Type B pancreatic cell (in vitro differentiated cells): ENCODE results near the gene GMEB2. TPM values are rescaled to one million over a fixed set of nuclear protein-coding genes. Genes with fewer than 3 reads are reported as not detected.
"Not testable (repeated sequence)": the region's sequence is repeated elsewhere in the genome, so short reads cannot be mapped to it uniquely, and the experiment has no call there.

Experiments used
- DNase-seq: peaks from one replicate; pipeline ENCODE4 v3.0.0; 2021; ENCODE audit warnings: mixed read lengths; ENCODE audit not compliant: unreplicated experiment; ENCODE audit errors: extremely low spot score
- H3K27ac Mint-ChIP-seq: 2 replicates; pipeline ENCODE4 v1.8.0; 2021; ENCODE audit warnings: mild to moderate bottlenecking, mixed read lengths
- H3K27me3 Mint-ChIP-seq: 2 replicates; pipeline ENCODE4 v1.8.0; 2021; ENCODE audit warnings: mixed read lengths
- H3K36me3 Mint-ChIP-seq: 2 replicates; pipeline ENCODE4 v1.8.0; 2021; ENCODE audit warnings: mixed read lengths
- H3K4me1 Mint-ChIP-seq: one replicate; pipeline ENCODE4 v1.8.0; 2021; ENCODE audit warnings: mixed read lengths; ENCODE audit not compliant: unreplicated experiment
- H3K4me3 Mint-ChIP-seq: 2 replicates; pipeline ENCODE4 v1.8.0; 2021; ENCODE audit warnings: mild to moderate bottlenecking, mixed read lengths
- H3K9me3 Mint-ChIP-seq: 2 replicates; pipeline ENCODE4 v1.8.0; 2021; ENCODE audit warnings: mixed read lengths
- total RNA-seq: library from RNA; stranded (reverse); gene quantifications from 2 replicates; pipeline ENCODE4 v1.2.1, GENCODE V29; 2021; ENCODE audit warnings: low replicate concordance
- TF ChIP-seq, protein P1 (sequence below): fragments of 200-600 bp; sonication (generic); conservative IDR thresholded peaks from 2 replicates; pipeline ENCODE4 v1.5.0; 2021; ENCODE audit warnings: antibody characterized with exemption, mild to moderate bottlenecking

The GMEB2 gene
- total RNA-seq, 1 donor from 2014 or later: 13.9 TPM

DNA sequence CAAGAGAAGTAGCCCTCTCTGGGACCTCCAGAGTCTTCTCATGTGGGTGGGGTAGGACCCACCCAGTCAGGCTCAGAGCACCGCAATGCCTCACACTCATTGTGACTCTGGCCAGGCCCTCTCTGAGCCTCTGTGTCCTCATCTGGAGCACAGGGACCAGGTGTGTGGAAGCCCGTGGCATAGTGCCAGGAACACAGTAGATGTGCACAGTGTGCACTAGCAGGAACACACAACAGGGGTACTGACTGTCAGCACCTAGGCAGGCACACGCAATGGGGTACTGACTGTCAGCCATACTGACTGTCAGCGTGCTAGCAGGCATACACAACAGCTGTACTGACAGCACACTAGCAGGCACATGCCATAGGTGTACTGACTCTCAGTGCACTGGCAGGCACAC, 28.3 kb upstream of the GMEB2 start:
- Mint-ChIP-seq H3K27me3 (no peaks in the 10 kb centered on the region), H3K9me3 (no peaks in the 10 kb centered on the region), H3K36me3 (no peaks in the 10 kb centered on the region), H3K4me1 (peaks cover 22% of the 10 kb centered on the region), H3K27ac (no peak overlapping the region), H3K4me3 (peak overlapping the region; percentile 44)
- TF ChIP-seq, protein P1, sequence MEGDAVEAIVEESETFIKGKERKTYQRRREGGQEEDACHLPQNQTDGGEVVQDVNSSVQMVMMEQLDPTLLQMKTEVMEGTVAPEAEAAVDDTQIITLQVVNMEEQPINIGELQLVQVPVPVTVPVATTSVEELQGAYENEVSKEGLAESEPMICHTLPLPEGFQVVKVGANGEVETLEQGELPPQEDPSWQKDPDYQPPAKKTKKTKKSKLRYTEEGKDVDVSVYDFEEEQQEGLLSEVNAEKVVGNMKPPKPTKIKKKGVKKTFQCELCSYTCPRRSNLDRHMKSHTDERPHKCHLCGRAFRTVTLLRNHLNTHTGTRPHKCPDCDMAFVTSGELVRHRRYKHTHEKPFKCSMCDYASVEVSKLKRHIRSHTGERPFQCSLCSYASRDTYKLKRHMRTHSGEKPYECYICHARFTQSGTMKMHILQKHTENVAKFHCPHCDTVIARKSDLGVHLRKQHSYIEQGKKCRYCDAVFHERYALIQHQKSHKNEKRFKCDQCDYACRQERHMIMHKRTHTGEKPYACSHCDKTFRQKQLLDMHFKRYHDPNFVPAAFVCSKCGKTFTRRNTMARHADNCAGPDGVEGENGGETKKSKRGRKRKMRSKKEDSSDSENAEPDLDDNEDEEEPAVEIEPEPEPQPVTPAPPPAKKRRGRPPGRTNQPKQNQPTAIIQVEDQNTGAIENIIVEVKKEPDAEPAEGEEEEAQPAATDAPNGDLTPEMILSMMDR: no peak
- DNase-seq: no peak

DNA sequence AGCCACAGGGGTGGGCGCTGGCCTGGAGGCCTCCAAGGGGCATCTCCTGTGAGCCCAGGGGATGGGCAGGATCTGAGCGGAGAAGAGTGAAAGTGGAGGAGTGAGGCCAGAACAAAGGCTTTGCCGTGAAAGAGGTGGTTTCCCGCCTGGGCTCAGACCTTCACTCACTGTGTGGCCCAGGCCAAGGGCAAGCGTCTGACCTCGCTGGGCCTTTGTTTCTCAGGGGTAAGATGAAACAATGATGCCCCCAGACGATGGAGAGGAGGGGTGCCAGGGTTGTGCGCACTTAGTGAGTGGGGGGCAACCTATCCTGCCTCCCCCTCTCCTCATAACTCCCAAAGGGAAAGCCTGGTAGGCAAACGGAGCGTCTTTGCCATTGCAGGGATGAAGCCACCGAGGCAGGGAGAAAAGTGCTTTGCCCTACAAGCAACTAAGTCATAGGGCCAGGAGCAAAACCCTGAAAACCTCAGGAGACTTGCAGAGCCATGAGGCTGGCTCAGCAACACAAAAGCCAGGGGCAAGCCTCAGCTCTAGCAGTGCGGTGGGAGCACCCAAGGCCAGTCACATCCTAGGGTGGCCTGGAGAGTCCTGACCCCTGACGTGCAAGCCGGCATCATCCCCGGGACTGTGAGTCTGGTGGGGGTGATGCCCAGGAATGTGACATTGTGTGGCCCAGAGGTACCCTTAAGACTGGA, 27.2 kb upstream of the GMEB2 start:
- Mint-ChIP-seq H3K4me3 (peak overlapping the region; percentile 79), H3K9me3 (no peaks in the 10 kb centered on the region), H3K27me3 (no peaks in the 10 kb centered on the region), H3K4me1 (peaks cover 13% of the 10 kb centered on the region), H3K36me3 (no peaks in the 10 kb centered on the region), H3K27ac (peak overlapping the region; percentile 65)
- TF ChIP-seq, protein P1: no peak
- no peak for DNase-seq

DNA sequence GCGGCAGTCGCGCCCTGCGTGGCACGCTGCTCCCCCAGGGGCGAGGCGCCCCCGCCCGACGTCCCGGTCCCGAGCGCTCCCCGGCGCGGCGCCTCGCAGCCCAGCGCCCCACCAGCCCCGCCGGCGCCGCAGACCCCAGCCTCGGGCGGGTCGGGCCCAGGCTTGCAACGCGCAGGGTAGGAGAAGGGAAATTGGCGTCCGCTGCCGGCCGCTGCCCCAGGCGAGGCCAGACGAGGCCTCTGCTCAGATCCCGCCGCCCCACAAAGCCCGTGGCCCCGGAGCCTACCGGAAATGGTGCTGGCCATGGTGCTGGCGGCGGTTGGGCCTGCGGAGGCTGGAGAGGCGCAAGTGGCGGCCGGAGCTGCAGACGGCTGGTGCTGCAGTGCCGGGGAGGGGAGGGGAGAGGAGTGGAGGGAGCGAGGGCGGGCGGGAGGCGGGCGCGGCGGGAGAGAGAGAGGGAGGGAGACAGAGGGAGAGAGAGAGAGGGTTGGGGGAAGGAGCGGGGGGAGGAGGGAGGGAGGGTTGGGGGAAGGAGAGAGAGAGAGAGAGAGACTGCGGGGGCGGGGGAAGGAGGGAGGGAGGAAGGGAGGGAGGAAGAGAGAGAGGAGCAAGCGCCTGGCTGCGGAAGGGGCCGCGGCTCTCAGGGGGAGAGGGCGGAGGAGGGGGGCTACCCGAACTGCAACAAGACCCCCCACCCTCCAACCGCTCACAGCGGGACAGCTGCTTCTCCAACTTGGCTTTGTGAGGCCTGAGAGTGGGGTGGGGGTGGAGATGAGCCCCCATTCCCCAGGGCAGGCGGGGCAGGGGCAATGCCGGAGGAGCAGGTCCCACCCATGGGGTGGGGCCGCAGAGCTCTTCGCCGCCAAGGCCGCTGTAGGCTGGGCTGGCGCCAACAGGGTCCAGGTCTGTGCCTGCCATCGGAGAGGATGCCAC, 26.4 kb upstream of the GMEB2 start, which contains the start of gene STMN3:
Gene STMN3 (minus strand): TSS at position 384 of the 933 bp plus-strand sequence. CDS start 79 bp downstream, at position 305.
- peak; percentile 93 for DNase-seq
- H3K27me3 Mint-ChIP-seq: no peaks in the 10 kb centered on the region
- no peaks in the 10 kb centered on the region for H3K36me3 Mint-ChIP-seq
- no peaks in the 10 kb centered on the region for H3K9me3 Mint-ChIP-seq
- H3K4me3 Mint-ChIP-seq: peak within 1 kb of the TSS; percentile 90
- H3K27ac Mint-ChIP-seq: peak within 1 kb of the TSS; percentile 65
- TF ChIP-seq, protein P1: no peak
- peaks cover 7% of the 10 kb centered on the region for H3K4me1 Mint-ChIP-seq

DNA sequence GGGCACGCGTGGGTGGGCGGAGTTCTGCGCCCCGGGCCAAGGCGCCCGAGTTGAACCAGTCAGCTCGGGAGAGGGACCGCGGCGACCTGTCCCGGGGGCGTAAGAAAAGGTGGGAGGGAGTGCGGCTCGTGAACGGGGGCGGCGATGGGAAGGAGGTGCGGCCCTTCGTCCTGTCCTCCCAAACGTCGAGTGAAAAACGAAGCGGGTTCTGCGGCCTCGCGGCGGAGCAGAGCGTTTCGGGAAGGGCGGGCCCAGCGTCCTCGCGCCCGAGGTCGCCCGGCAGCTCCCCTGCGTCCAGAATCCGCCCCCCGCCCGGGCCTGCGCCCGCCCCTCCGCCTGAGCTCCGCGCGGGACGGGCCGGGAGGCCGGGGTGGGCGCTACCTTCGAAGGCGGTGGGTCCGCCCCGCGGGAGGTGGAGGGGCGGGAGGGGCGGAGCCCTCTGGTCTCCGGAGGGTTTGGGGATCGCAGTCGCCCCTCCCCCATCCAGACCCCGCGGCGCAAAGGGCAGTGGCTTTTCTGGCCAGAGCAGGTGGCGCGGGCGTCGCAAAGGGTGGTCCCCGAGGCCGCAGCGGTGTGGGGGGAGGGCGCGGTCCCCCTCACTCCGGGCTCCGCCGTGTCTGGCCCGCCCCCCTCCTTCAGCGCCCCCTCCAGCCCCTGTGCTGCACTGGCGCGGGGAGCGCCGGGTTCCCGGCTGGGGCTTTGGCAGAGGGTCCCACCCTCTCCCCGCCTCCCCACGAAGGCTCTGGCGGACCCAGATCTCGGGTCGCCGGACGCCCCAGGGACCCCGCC, 25.5 kb upstream of the GMEB2 start:
- Mint-ChIP-seq H3K36me3 (no peaks in the 10 kb centered on the region), H3K4me1 (peaks cover 7% of the 10 kb centered on the region), H3K27ac (no peak overlapping the region), H3K27me3 (no peaks in the 10 kb centered on the region), H3K9me3 (no peaks in the 10 kb centered on the region), H3K4me3 (peak overlapping the region; percentile 90)
- DNase-seq: no peak
- TF ChIP-seq, protein P1: no peak

DNA sequence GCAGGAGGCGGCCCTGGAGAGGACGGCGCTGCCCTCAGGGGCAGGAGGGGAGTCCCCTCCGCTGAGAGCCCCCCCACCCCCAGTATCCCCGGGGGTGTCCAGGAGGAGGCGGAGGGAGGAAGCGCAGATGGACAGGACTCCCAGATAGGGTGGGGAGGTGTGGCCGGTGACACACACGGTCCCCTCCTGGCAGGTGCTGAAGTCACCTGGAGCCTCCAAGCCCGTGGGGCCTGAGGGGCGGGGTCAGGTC, 25.0 kb upstream of the GMEB2 start:
- H3K36me3 Mint-ChIP-seq: no peaks in the 10 kb centered on the region
- peak overlapping the region; percentile 63 for H3K27ac Mint-ChIP-seq
- no peaks in the 10 kb centered on the region for H3K27me3 Mint-ChIP-seq
- H3K9me3 Mint-ChIP-seq: no peaks in the 10 kb centered on the region
- TF ChIP-seq, protein P1: no peak
- peaks cover 7% of the 10 kb centered on the region for H3K4me1 Mint-ChIP-seq
- peak overlapping the region; percentile 90 for H3K4me3 Mint-ChIP-seq
- no peak for DNase-seq

DNA sequence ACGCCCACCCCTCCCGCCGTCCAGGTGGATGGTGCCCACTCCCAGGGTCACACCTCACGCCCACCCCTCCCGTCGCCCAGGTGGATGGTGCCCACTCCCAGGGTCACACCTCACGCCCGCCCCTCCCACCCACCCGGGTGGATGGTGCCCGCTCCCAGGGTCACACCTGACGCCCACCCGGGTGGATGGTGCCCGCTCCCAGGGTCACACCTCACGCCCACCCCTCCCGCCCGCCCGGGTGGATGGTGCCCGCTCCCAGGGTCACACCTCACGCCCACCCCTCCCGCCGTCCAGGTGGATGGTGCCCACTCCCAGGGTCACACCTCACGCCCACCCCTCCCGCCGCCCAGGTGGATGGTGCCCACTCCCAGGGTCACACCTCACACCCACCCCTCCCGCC, 23.6 kb upstream of the GMEB2 start:
- not testable (repeated sequence) for H3K36me3 Mint-ChIP-seq, H3K9me3 Mint-ChIP-seq, DNase-seq, H3K4me3 Mint-ChIP-seq, H3K27me3 Mint-ChIP-seq, H3K27ac Mint-ChIP-seq, H3K4me1 Mint-ChIP-seq
